MM.1S (cell line): ENCODE measurements around the gene TRIM28.

Experiments
- DNase-seq: peaks from one replicate; pipeline ENCODE4 v3.0.0-alpha.2; 2015
- H2AFZ ChIP-seq: fragments of 300-600 bp; sonication (generic); 2 replicates; pipeline ENCODE4 v1.6.0; 2016; ENCODE audit warnings: antibody characterized with exemption, low read length
- H3F3A ChIP-seq: fragments of 300-600 bp; sonication (generic); 2 replicates; pipeline ENCODE4 v1.6.1; 2016; ENCODE audit warnings: mild to moderate bottlenecking, antibody characterized with exemption, low read length, moderate library complexity, mixed read lengths; ENCODE audit not compliant: insufficient read depth
- H3K27ac ChIP-seq: fragments of 300-600 bp; sonication (generic); 2 replicates; pipeline ENCODE4 v1.5.1; 2016; ENCODE audit warnings: mild to moderate bottlenecking, low read length
- H3K27me3 ChIP-seq: fragments of 300-600 bp; sonication (generic); replicated peaks from 2 replicates; pipeline ENCODE4 v1.6.0; 2016; ENCODE audit warnings: low read length; ENCODE audit not compliant: insufficient read depth
- H3K36me3 ChIP-seq: fragments of 300-600 bp; sonication (generic); replicated peaks from 2 replicates; pipeline ENCODE4 v1.6.1; 2016; ENCODE audit warnings: mild to moderate bottlenecking, low read length, mixed read lengths; ENCODE audit not compliant: insufficient read depth
- H3K4me1 ChIP-seq: fragments of 300-600 bp; sonication (generic); 2 replicates; pipeline ENCODE4 v1.6.1; 2016; ENCODE audit warnings: low read length, mixed read lengths
- H3K4me2 ChIP-seq: fragments of 300-600 bp; sonication (generic); 2 replicates; pipeline ENCODE4 v1.6.0; 2016; ENCODE audit warnings: low read depth, low read length
- H3K4me3 ChIP-seq: fragments of 300-600 bp; sonication (generic); 2 replicates; pipeline ENCODE4 v1.5.1; 2016; ENCODE audit warnings: low read length, mixed read lengths
- H3K79me2 ChIP-seq: fragments of 300-600 bp; sonication (generic); 2 replicates; pipeline ENCODE4 v1.6.1; 2016; ENCODE audit warnings: mixed run types, low read length, mixed read lengths
- H3K9ac ChIP-seq: fragments of 300-600 bp; sonication (generic); 2 replicates; pipeline ENCODE4 v1.6.1; 2016; ENCODE audit warnings: low read length, mixed read lengths
- H3K9me2 ChIP-seq: fragments of 300-600 bp; sonication (generic); replicated peaks from 2 replicates; pipeline ENCODE4 v1.6.1; 2016; ENCODE audit warnings: mild to moderate bottlenecking, low read length, mixed read lengths; ENCODE audit not compliant: insufficient read depth
- H3K9me3 ChIP-seq: fragments of 300-600 bp; sonication (generic); replicated peaks from 2 replicates; pipeline ENCODE4 v1.6.1; 2016; ENCODE audit warnings: mild to moderate bottlenecking, low read length, mixed read lengths; ENCODE audit not compliant: insufficient read depth
- H4K20me1 ChIP-seq: fragments of 300-600 bp; sonication (generic); 2 replicates; pipeline ENCODE4 v1.6.1; 2016; ENCODE audit warnings: mild to moderate bottlenecking, low read length, moderate library complexity, mixed read lengths; ENCODE audit not compliant: insufficient read depth
- EZH2 ChIP-seq: fragments of 300-600 bp; sonication (generic); optimal IDR thresholded peaks from 2 replicates; pipeline ENCODE3; 2017; ENCODE audit warnings: low read depth, mild to moderate bottlenecking, antibody characterized with exemption, low read length, mixed read lengths
- EZH2phosphoT487 ChIP-seq: fragments of 300-600 bp; sonication (generic); IDR thresholded peaks from 2 replicates; pipeline ENCODE4 v1.6.1; 2018; ENCODE audit warnings: antibody characterized with exemption, low read length
- TF ChIP-seq, protein P1 (sequence below): fragments of 300-600 bp; sonication (generic); IDR thresholded peaks from 2 replicates; pipeline ENCODE4 v1.5.1; 2016; ENCODE audit warnings: antibody characterized with exemption, low read length, mixed read lengths

The TRIM28 gene

DNA sequence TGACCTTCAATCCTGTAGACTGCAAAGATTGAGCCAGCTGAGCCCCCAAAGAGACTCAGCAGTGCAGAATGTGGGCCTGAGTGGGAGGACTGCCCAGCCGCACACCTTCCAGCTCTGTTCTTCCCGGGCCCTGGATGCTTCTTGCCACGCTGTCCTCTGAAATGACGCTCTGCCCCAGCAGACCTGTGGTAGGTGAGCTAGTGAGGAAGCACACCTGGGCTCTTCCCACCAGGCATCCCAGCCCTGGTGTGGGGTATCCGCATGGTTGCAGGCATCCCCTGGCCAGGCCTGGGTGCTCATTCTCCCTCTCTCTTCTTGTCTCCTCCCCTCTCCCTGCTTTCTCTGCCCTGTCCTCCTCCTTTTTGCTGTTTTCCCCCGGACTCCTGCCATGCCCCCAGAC is 39.1 kb downstream of the TRIM28 start:
- no peaks in the 10 kb centered on the region for H3K9me3 ChIP-seq
- TF ChIP-seq EZH2phosphoT487 = no peak
- no peak for TF ChIP-seq EZH2
- TF ChIP-seq, protein P1, sequence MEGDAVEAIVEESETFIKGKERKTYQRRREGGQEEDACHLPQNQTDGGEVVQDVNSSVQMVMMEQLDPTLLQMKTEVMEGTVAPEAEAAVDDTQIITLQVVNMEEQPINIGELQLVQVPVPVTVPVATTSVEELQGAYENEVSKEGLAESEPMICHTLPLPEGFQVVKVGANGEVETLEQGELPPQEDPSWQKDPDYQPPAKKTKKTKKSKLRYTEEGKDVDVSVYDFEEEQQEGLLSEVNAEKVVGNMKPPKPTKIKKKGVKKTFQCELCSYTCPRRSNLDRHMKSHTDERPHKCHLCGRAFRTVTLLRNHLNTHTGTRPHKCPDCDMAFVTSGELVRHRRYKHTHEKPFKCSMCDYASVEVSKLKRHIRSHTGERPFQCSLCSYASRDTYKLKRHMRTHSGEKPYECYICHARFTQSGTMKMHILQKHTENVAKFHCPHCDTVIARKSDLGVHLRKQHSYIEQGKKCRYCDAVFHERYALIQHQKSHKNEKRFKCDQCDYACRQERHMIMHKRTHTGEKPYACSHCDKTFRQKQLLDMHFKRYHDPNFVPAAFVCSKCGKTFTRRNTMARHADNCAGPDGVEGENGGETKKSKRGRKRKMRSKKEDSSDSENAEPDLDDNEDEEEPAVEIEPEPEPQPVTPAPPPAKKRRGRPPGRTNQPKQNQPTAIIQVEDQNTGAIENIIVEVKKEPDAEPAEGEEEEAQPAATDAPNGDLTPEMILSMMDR = no peak

GRCh38 chr19:58584498-58585441 is 40.9 kb downstream of the TRIM28 start:
- Histone ChIP-seq H3K36me3 (no peaks in the 10 kb centered on the region), H3K27ac (no peak overlapping the region), H4K20me1 (no peaks in the 10 kb centered on the region), H3K4me3 (no peak overlapping the region), H2AFZ (no peak overlapping the region), H3K4me1 (no peaks in the 10 kb centered on the region), H3F3A (no peaks in the 10 kb centered on the region), H3K9ac (no peak overlapping the region), H3K9me3 (no peaks in the 10 kb centered on the region), H3K4me2 (no peak overlapping the region), H3K79me2 (no peaks in the 10 kb centered on the region), H3K27me3 (no peaks in the 10 kb centered on the region), H3K9me2 (no peaks in the 10 kb centered on the region)
- DNase-seq = no peak
- TF ChIP-seq EZH2phosphoT487 (no peak), EZH2 (no peak)
- TF ChIP-seq, protein P1 = no peak

More for the DNA sequence above, 39.1 kb downstream of the TRIM28 start:
- Histone ChIP-seq H3K4me3 (no peak overlapping the region), H3F3A (no peaks in the 10 kb centered on the region), H3K9me2 (no peaks in the 10 kb centered on the region), H3K4me1 (no peaks in the 10 kb centered on the region), H3K79me2 (peaks cover 3% of the 10 kb centered on the region; the same call in 1 of the 2 replicates), H2AFZ (no peak overlapping the region), H3K36me3 (no peaks in the 10 kb centered on the region), H3K27ac (no peak overlapping the region), H3K9ac (no peak overlapping the region), H3K27me3 (no peaks in the 10 kb centered on the region), H3K4me2 (no peak overlapping the region), H4K20me1 (no peaks in the 10 kb centered on the region)
- no peak for DNase-seq

DNA sequence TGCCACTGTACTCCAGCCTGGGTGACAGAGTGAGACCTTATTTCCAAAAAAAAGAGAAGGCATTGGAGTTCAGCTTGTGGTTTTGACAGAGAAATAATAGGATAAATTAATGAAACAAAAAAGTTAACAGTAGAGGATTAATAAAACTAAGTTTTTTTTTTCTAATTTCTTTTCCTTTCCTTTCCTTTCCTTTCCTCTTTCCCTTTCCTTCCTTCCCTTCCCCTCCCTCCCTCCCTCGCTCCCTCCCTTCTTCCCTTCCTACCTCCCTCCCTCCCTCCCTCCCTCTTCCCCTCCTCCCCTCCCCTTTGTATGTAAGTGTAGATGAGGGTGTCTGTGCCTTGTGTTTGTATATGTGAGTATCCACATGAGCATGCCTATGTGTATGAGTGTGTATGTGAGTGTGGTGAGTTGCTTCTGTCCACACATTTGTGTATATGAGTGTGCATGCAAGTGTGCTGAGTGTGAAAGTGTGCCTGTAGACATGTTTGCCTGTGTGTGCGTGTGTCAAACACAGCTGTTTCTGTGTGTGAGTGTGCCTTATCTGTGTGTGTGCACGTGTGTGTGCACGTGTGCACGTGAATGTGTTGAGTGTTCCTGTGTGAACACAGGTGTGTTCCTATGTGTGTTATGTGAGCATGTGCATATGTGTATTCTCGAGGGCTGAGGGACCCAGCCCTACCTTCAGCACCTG is 41.7 kb downstream of the TRIM28 start:
- H3K4me3 ChIP-seq = no peak overlapping the region
- H3K9me3 ChIP-seq = no peaks in the 10 kb centered on the region
- H3K4me1 ChIP-seq = no peaks in the 10 kb centered on the region
- H3K36me3 ChIP-seq = no peaks in the 10 kb centered on the region
- H3K79me2 ChIP-seq = no peaks in the 10 kb centered on the region
- H3K9me2 ChIP-seq = no peaks in the 10 kb centered on the region
- DNase-seq = no peak
- TF ChIP-seq, protein P1 = no peak
- TF ChIP-seq EZH2 (no peak), EZH2phosphoT487 (no peak)
- H3K9ac ChIP-seq = no peak overlapping the region
- H2AFZ ChIP-seq = no peak overlapping the region
- H3K27ac ChIP-seq = no peak overlapping the region
- no peaks in the 10 kb centered on the region for H3K27me3 ChIP-seq
- H4K20me1 ChIP-seq = no peaks in the 10 kb centered on the region
- no peaks in the 10 kb centered on the region for H3F3A ChIP-seq
- no peak overlapping the region for H3K4me2 ChIP-seq
